GM19193 (cell line): ENCODE data around the gene IL17RD.

ENCODE experiments used
- POLR2A ChIP-seq: IDR thresholded peaks from 4 replicates; pipeline ENCODE4 v1.6.1; 2011; ENCODE audit not compliant: insufficient read depth, insufficient read length; ENCODE audit errors: extremely low read depth

Gene IL17RD

GRCh38 chr3:57073628-57074027 lies 91.5 kb downstream of the IL17RD start:
- TF ChIP-seq POLR2A: no peak

GRCh38 chr3:57069503-57069902 lies 95.7 kb downstream of the IL17RD start:
- no peak for TF ChIP-seq POLR2A

GRCh38 chr3:57068437-57069089 lies 96.6 kb downstream of the IL17RD start:
- TF ChIP-seq POLR2A: no peak

- no peak for TF ChIP-seq POLR2A
Measured at GRCh38 chr3:57066471-57066870, 98.7 kb downstream of the IL17RD start.

GRCh38 chr3:57065588-57065987 lies 99.6 kb downstream of the IL17RD start:
- no peak for TF ChIP-seq POLR2A

GRCh38 chr3:57064572-57064971 lies 100.6 kb downstream of the IL17RD start:
- no peak for TF ChIP-seq POLR2A

GRCh38 chr3:57064001-57064400 lies 101.2 kb downstream of the IL17RD start:
- TF ChIP-seq POLR2A: no peak

GRCh38 chr3:57063032-57063431 lies 102.1 kb downstream of the IL17RD start:
- TF ChIP-seq POLR2A: no peak

- TF ChIP-seq POLR2A: no peak
Measured at GRCh38 chr3:57062101-57062631, 103.0 kb downstream of the IL17RD start.

- no peak for TF ChIP-seq POLR2A
Measured at GRCh38 chr3:57061556-57061955, 103.6 kb downstream of the IL17RD start.

- no peak for TF ChIP-seq POLR2A
Measured at GRCh38 chr3:57060089-57060821, 104.9 kb downstream of the IL17RD start, which contains the start of gene SPATA12. TSS of gene SPATA12 (plus strand) at chr3:57060664. CDS start at chr3:57073695, 13,031 bp downstream.

GRCh38 chr3:57059411-57059810 lies 105.7 kb downstream of the IL17RD start:
- no peak for TF ChIP-seq POLR2A

- TF ChIP-seq POLR2A: no peak
Measured at GRCh38 chr3:57057351-57057750, 107.8 kb downstream of the IL17RD start.

- TF ChIP-seq POLR2A: no peak
Measured at GRCh38 chr3:57053122-57053521, 112.0 kb downstream of the IL17RD start.

GRCh38 chr3:57052662-57053061 lies 112.5 kb downstream of the IL17RD start:
- TF ChIP-seq POLR2A: no peak

GRCh38 chr3:57048728-57049127 lies 116.4 kb downstream of the IL17RD start:
- no peak for TF ChIP-seq POLR2A
